Measurements from ENCODE around the gene ASIC4.

ASIC4 gene

GRCh38 chr2:219514196-219514761 lies at the start of gene ASIC4:
Gene ASIC4, plus strand, starts transcription at chr2:219514482. Its CDS starts 243 bp downstream, at chr2:219514725.
- no peak for DNase-seq (ENCODE audit: low read depth)
- no peak for TF ChIP-seq CTCF (conservative IDR thresholded peaks at IDR 0.05; ENCODE audit: control insufficient read depth, insufficient read depth, low read depth, low read length)
- H3K4me3 ChIP-seq (ENCODE audit: control insufficient read depth, low read depth, low read length) = no peak within 1 kb of the TSS

- no peak for TF ChIP-seq CTCF (conservative IDR thresholded peaks at IDR 0.05; ENCODE audit: control insufficient read depth, insufficient read depth, low read depth, low read length)
Measured at GRCh38 chr2:219465659-219466561, 48.4 kb upstream of the ASIC4 start.

GRCh38 chr2:219466816-219467735 lies 47.2 kb upstream of the ASIC4 start:
- TF ChIP-seq CTCF (conservative IDR thresholded peaks at IDR 0.05; ENCODE audit: control insufficient read depth, insufficient read depth, low read depth, low read length) = no peak
- H3K4me3 ChIP-seq (ENCODE audit: control insufficient read depth, low read depth, low read length) = no peak overlapping the region
- DNase-seq (ENCODE audit: low read depth) = no peak

More at GRCh38 chr2:219465659-219466561, 48.4 kb upstream of the ASIC4 start:
- no peak for DNase-seq (ENCODE audit: low read depth)
- H3K4me3 ChIP-seq (ENCODE audit: control insufficient read depth, low read depth, low read length) = no peak overlapping the region

- TF ChIP-seq CTCF (conservative IDR thresholded peaks at IDR 0.05; ENCODE audit: control insufficient read depth, insufficient read depth, low read depth, low read length) = no peak
- no peak for DNase-seq (ENCODE audit: low read depth)
- no peak overlapping the region for H3K4me3 ChIP-seq (ENCODE audit: control insufficient read depth, low read depth, low read length)
Measured at GRCh38 chr2:219467736-219468075, 46.6 kb upstream of the ASIC4 start.

GRCh38 chr2:219468410-219469185 lies 45.7 kb upstream of the ASIC4 start:
- DNase-seq (ENCODE audit: low read depth) = no peak
- no peak for TF ChIP-seq CTCF (conservative IDR thresholded peaks at IDR 0.05; ENCODE audit: control insufficient read depth, insufficient read depth, low read depth, low read length)

More at GRCh38 chr2:219468410-219469185, 45.7 kb upstream of the ASIC4 start:
- H3K4me3 ChIP-seq (ENCODE audit: control insufficient read depth, low read depth, low read length) = no peak overlapping the region
